ENCODE measurements around the gene CEACAM18.

CEACAM18 gene

DNA sequence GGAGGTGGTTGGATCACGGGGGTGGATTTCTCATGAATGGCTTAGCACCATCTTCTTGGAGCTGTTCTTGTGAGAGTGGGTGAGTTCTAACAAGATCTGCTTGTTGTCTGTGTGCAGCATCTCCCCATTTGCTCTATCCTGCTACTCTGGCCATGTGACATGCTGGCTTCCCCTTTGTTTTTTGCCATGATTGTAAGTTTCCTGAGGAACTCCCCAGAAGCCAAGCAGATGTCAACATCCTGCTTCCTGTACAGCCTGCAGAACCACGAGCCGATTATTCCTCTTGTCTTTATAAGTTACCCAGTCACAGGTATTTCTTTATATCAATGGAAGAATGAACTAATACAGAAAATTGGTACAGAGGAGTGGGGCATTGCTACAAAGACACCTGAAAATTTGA, 25.6 kb downstream of the CEACAM18 start:
- DNase-seq = no peak
- Histone ChIP-seq H3K9ac (ENCODE audit: low read depth, low read length) (no peak overlapping the region), H3K27me3 (ENCODE audit: insufficient read depth, low read length, poor library complexity) (no peaks in the 10 kb centered on the region), H3K4me3 (ENCODE audit: low read depth in 1 of 2, low read length in 2 of 2) (no peak overlapping the region), H3K79me2 (ENCODE audit: insufficient read depth, low read length) (no peaks in the 10 kb centered on the region), H3K27ac (ENCODE audit: low read length) (no peak overlapping the region), H2AFZ (ENCODE audit: low read depth, low read length) (no peak overlapping the region), H4K20me1 (ENCODE audit: insufficient read depth, low read length) (no peaks in the 10 kb centered on the region), H3K4me1 (ENCODE audit: insufficient read depth, low read length) (no peaks in the 10 kb centered on the region), H3K9me3 (ENCODE audit: insufficient read depth, low read length, severe bottlenecking) (no peaks in the 10 kb centered on the region), H3K4me2 (ENCODE audit: insufficient read depth, low read length) (no peak overlapping the region), H3K36me3 (ENCODE audit: insufficient read depth, low read length) (no peaks in the 10 kb centered on the region)
- TF ChIP-seq EZH2 (IDR thresholded peaks at IDR 0.05; ENCODE audit: borderline replicate concordance, low read depth, low read length, severe bottlenecking) = no peak
- TF ChIP-seq, protein P1, sequence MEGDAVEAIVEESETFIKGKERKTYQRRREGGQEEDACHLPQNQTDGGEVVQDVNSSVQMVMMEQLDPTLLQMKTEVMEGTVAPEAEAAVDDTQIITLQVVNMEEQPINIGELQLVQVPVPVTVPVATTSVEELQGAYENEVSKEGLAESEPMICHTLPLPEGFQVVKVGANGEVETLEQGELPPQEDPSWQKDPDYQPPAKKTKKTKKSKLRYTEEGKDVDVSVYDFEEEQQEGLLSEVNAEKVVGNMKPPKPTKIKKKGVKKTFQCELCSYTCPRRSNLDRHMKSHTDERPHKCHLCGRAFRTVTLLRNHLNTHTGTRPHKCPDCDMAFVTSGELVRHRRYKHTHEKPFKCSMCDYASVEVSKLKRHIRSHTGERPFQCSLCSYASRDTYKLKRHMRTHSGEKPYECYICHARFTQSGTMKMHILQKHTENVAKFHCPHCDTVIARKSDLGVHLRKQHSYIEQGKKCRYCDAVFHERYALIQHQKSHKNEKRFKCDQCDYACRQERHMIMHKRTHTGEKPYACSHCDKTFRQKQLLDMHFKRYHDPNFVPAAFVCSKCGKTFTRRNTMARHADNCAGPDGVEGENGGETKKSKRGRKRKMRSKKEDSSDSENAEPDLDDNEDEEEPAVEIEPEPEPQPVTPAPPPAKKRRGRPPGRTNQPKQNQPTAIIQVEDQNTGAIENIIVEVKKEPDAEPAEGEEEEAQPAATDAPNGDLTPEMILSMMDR (IDR thresholded peaks at IDR 0.05; ENCODE audit: borderline replicate concordance, extremely low read depth, low read length, poor library complexity, severe bottlenecking) = no peak
- ATAC-seq (ENCODE audit: insufficient read depth, low read depth) = no peak

DNA sequence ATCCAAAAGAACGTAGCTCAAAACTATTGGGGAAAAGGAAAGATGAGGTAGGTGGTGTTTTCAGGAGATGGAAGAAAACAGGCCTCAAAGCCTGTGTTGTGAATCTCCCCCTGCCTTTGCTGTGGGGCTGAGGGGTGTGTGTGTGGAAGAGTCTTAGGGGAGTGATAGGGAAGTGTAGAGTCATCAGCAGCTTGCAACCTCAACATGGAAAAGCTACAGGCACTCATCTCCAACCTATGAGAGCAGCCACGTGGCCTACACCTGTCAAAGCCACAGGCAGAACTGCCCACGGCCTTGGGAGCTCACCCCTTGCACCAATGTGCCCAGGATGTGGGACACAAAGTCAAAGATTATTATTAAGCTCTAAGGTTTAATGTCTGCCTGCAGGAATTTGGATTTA, 27.6 kb downstream of the CEACAM18 start:
- Histone ChIP-seq H4K20me1 (ENCODE audit: insufficient read depth, low read length) (no peaks in the 10 kb centered on the region), H3K36me3 (ENCODE audit: insufficient read depth, low read length) (no peaks in the 10 kb centered on the region), H3K4me1 (ENCODE audit: insufficient read depth, low read length) (no peaks in the 10 kb centered on the region), H3K79me2 (ENCODE audit: insufficient read depth, low read length) (no peaks in the 10 kb centered on the region), H2AFZ (ENCODE audit: low read depth, low read length) (no peak overlapping the region), H3K9me3 (ENCODE audit: insufficient read depth, low read length, severe bottlenecking) (no peaks in the 10 kb centered on the region), H3K9ac (ENCODE audit: low read depth, low read length) (no peak overlapping the region), H3K4me3 (ENCODE audit: low read depth in 1 of 2, low read length in 2 of 2) (no peak overlapping the region), H3K27ac (ENCODE audit: low read length) (no peak overlapping the region), H3K4me2 (ENCODE audit: insufficient read depth, low read length) (no peak overlapping the region), H3K27me3 (ENCODE audit: insufficient read depth, low read length, poor library complexity) (no peaks in the 10 kb centered on the region)
- TF ChIP-seq, protein P1 (IDR thresholded peaks at IDR 0.05; ENCODE audit: borderline replicate concordance, extremely low read depth, low read length, poor library complexity, severe bottlenecking) = no peak
- no peak for TF ChIP-seq EZH2 (IDR thresholded peaks at IDR 0.05; ENCODE audit: borderline replicate concordance, low read depth, low read length, severe bottlenecking)
- no peak for DNase-seq
- ATAC-seq (ENCODE audit: insufficient read depth, low read depth) = no peak

DNA sequence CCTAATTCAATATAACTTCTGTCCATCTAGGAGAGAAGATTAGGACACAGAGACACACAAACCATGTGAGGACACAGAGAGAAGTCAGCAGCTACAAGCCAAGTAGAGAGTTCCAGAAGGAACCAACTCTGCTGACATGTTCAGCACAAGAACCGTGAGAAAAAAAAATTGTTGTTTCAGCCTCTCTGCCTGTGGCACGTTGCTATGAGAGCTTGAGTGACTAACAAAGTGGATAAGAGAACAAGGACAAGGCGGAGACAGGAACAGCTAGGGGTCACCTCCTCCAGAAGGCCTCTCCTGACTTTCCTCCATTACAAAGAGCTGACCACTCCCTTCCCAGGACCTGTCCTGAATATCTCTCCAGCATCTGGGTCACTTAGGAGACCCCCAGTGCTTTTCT, 28.9 kb downstream of the CEACAM18 start:
- no peak overlapping the region for H3K4me2 ChIP-seq (ENCODE audit: insufficient read depth, low read length)
- H4K20me1 ChIP-seq (ENCODE audit: insufficient read depth, low read length) = no peaks in the 10 kb centered on the region
- no peak overlapping the region for H3K9ac ChIP-seq (ENCODE audit: low read depth, low read length)
- no peaks in the 10 kb centered on the region for H3K27me3 ChIP-seq (ENCODE audit: insufficient read depth, low read length, poor library complexity)
- no peak overlapping the region for H3K4me3 ChIP-seq (ENCODE audit: low read depth in 1 of 2, low read length in 2 of 2)
- no peaks in the 10 kb centered on the region for H3K36me3 ChIP-seq (ENCODE audit: insufficient read depth, low read length)
- no peak overlapping the region for H3K27ac ChIP-seq (ENCODE audit: low read length)
- DNase-seq = no peak
- TF ChIP-seq EZH2 (IDR thresholded peaks at IDR 0.05; ENCODE audit: borderline replicate concordance, low read depth, low read length, severe bottlenecking) = no peak
- TF ChIP-seq, protein P1 (IDR thresholded peaks at IDR 0.05; ENCODE audit: borderline replicate concordance, extremely low read depth, low read length, poor library complexity, severe bottlenecking) = no peak
- no peaks in the 10 kb centered on the region for H3K4me1 ChIP-seq (ENCODE audit: insufficient read depth, low read length)
- no peak for ATAC-seq (ENCODE audit: insufficient read depth, low read depth)
- no peaks in the 10 kb centered on the region for H3K79me2 ChIP-seq (ENCODE audit: insufficient read depth, low read length)
- H3K9me3 ChIP-seq (ENCODE audit: insufficient read depth, low read length, severe bottlenecking) = no peaks in the 10 kb centered on the region
- no peak overlapping the region for H2AFZ ChIP-seq (ENCODE audit: low read depth, low read length)

DNA sequence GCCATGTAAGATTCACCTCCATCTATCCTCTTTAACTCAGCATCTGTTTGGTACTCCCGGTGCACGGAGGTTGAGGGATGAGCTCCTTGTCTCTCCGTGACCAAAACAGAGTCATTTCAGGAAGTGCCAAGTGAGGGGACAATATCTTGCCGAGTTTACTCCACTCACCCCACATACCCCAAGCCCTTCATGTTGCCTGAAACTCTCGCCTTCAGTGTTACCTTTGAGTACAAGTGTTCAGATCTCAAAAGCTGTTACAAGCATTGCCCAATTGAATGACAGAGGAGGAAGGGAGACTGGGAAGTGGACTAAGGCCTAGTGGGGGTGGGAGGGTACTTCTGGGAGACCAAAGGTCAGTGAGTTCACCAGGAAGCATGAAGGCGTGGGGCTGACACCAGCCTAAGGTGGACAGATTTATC, 29.3 kb downstream of the CEACAM18 start:
- H3K27ac ChIP-seq (ENCODE audit: low read length) = no peak overlapping the region
- no peaks in the 10 kb centered on the region for H3K79me2 ChIP-seq (ENCODE audit: insufficient read depth, low read length)
- DNase-seq (no peak), ATAC-seq (ENCODE audit: insufficient read depth, low read depth) (no peak)
- no peaks in the 10 kb centered on the region for H3K36me3 ChIP-seq (ENCODE audit: insufficient read depth, low read length)
- H3K4me1 ChIP-seq (ENCODE audit: insufficient read depth, low read length) = no peaks in the 10 kb centered on the region
- no peak overlapping the region for H3K9ac ChIP-seq (ENCODE audit: low read depth, low read length)
- TF ChIP-seq, protein P1 (IDR thresholded peaks at IDR 0.05; ENCODE audit: borderline replicate concordance, extremely low read depth, low read length, poor library complexity, severe bottlenecking) = no peak
- TF ChIP-seq EZH2 (IDR thresholded peaks at IDR 0.05; ENCODE audit: borderline replicate concordance, low read depth, low read length, severe bottlenecking) = no peak
- no peaks in the 10 kb centered on the region for H4K20me1 ChIP-seq (ENCODE audit: insufficient read depth, low read length)
- H3K27me3 ChIP-seq (ENCODE audit: insufficient read depth, low read length, poor library complexity) = no peaks in the 10 kb centered on the region
- no peak overlapping the region for H3K4me3 ChIP-seq (ENCODE audit: low read depth in 1 of 2, low read length in 2 of 2)
- H3K4me2 ChIP-seq (ENCODE audit: insufficient read depth, low read length) = no peak overlapping the region
- no peak overlapping the region for H2AFZ ChIP-seq (ENCODE audit: low read depth, low read length)
- no peaks in the 10 kb centered on the region for H3K9me3 ChIP-seq (ENCODE audit: insufficient read depth, low read length, severe bottlenecking)

All from DND-41 (cell line).